Measurements from ENCODE around the gene ANO1. TPM values are rescaled to one million over a fixed set of nuclear protein-coding genes. Genes with fewer than 3 reads are reported as not detected.

ANO1 gene
- polyA plus RNA-seq, 2 of the 4 experiments (the other 2 are of a cell fraction), result 0.27 to 0.44 TPM

GRCh38 chr11:70202920-70203750 lies 125.0 kb downstream of the ANO1 start, which contains the start of gene FADD (continued):
- TF ChIP-seq JUN (IDR thresholded peaks at IDR 0.05), result peak; percentile 65 to 66; a peak in 3 of 5 replicates

GRCh38 chr11:70203751-70204465 lies 125.8 kb downstream of the ANO1 start:
- TF ChIP-seq CHD2 (IDR thresholded peaks at IDR 0.05; ENCODE audit: low read length, partially characterized antibody) (peak; percentile 32), FOSL2 (IDR thresholded peaks at IDR 0.05) (peak; percentile 66; the same call in 1 of the 2 replicates), FOSL2 (CRISPR knock-in tag; IDR thresholded peaks at IDR 0.05) (peak; percentile 84), EHF (CRISPR knock-in tag; IDR thresholded peaks at IDR 0.05) (no peak), CBX8 (IDR thresholded peaks at IDR 0.05) (no peak), FOXS1 (CRISPR knock-in tag; IDR thresholded peaks at IDR 0.05) (no peak), BCL3 (IDR thresholded peaks at IDR 0.05) (no peak), CEBPB (IDR thresholded peaks at IDR 0.05) (no peak), KDM5A (IDR thresholded peaks at IDR 0.05) (0 out of 2 replicates have a peak, but pooled peaks have one; percentile 1)
- DNase-seq (ENCODE audit: low read depth in 1 of 2, low spot score in 1 of 2), result peak; percentile 54 to 56
- H3K27ac ChIP-seq, result peak overlapping the region; percentile 97
- ChIA-PET POLR2A (interaction anchor here (0.5 to 1.1 kb wide), 5 partner anchors 30 to 79 kb away, joined by 4 to 7 read pairs (median 6); partner anchors contain the start of gene PPFIA1), CTCF (interaction anchor here (1.0 to 16.0 kb wide), 5 partner anchors 8 to 292 kb away, joined by 3 to 233 read pairs (median 6); no protein-coding TSS in a partner anchor)
- H3K9me3 ChIP-seq, result no peaks in the 10 kb centered on the region
- peak; percentile 25 to 28; a peak in 4 of 6 replicates for ATAC-seq
- 3% methylated on average over 23 of the region's 30 CpGs for WGBS (ENCODE audit: missing lambda C conversion rate)
- FAIRE-seq, result no peak
- H3K4me2 ChIP-seq, result peak overlapping the region; percentile 92
- H3K4me3 ChIP-seq, result peak overlapping the region; percentile 96
- peaks cover 28% of the 10 kb centered on the region for H3K4me1 ChIP-seq

GRCh38 chr11:70204466-70204799 lies 126.3 kb downstream of the ANO1 start:
- TF ChIP-seq HES2 (IDR thresholded peaks at IDR 0.05) (no peak), CHD4 (IDR thresholded peaks at IDR 0.05; ENCODE audit: borderline replicate concordance) (no peak), KDM1A (IDR thresholded peaks at IDR 0.05; ENCODE audit: low read depth) (no peak), HDAC2 (IDR thresholded peaks at IDR 0.05) (no peak), RFX5 (IDR thresholded peaks at IDR 0.05) (no peak), CTCF (IDR thresholded peaks at IDR 0.05) (no peak), RNF2 (IDR thresholded peaks at IDR 0.05; ENCODE audit: borderline replicate concordance, low read depth) (no peak), ZFP36 (IDR thresholded peaks at IDR 0.05; ENCODE audit: borderline replicate concordance, partially characterized antibody) (no peak), CBX2 (IDR thresholded peaks at IDR 0.05; ENCODE audit: borderline replicate concordance, low read depth) (no peak), GATA3 (IDR thresholded peaks at IDR 0.05; ENCODE audit: borderline replicate concordance) (no peak)
- POLR2A ChIA-PET, result interaction anchor here (0.5 to 1.4 kb wide), 3 partner anchors 24 to 78 kb away, joined by 3 to 7 read pairs (median 5); partner anchors contain the start of gene PPFIA1
- H3K4me1 ChIP-seq, result peaks cover 28% of the 10 kb centered on the region
- no peaks in the 10 kb centered on the region for H3K9me3 ChIP-seq
- CTCF ChIA-PET, result interaction anchor here (1.0 to 16.0 kb wide), 6 partner anchors 8 to 292 kb away, joined by 3 to 233 read pairs (median 6); no protein-coding TSS in a partner anchor
- FAIRE-seq (no peak), ATAC-seq (no peak), DNase-seq (ENCODE audit: low read depth in 1 of 2, low spot score in 1 of 2) (no peak)
- H3K27ac ChIP-seq, result peak overlapping the region; percentile 97
- WGBS (ENCODE audit: missing lambda C conversion rate), result 16% methylated on average over 4 of the region's 4 CpGs
- peak overlapping the region; percentile 92 for H3K4me2 ChIP-seq
- H3K4me3 ChIP-seq, result peak overlapping the region; percentile 96

All from A549 (cell line).